HEK293 (cell line): ENCODE measurements around the gene L3MBTL1.

Experiments
- CTCF ChIA-PET: fragments of 350-600 bp; formaldehyde crosslinking; extraction: SDS; loops from one replicate; lab custom pipeline; 2021; ENCODE audit warnings: antibody characterized with exemption; lab: Yijun Ruan, JAX
- POLR2A ChIA-PET: fragments of 300-600 bp; formaldehyde crosslinking; extraction: SDS; loops from one replicate; lab custom pipeline; 2020; ENCODE audit warnings: antibody characterized with exemption, inconsistent platforms; lab: Yijun Ruan, JAX
- H3K27ac ChIP-seq: fragments of 200-500 bp; sonication (Bioruptor generic); 2 replicates; pipeline ENCODE4 v1.5.1; 2014; ENCODE audit warnings: low read depth, low read length, control low read depth, inconsistent platforms; ENCODE audit errors: extremely low read depth
- H3K36me3 ChIP-seq, 2 experiments: fragments of 200-500 bp in 1 of 2; sonication (Bioruptor generic) in 1 of 2; 1 replicate in 1 of 2; 2 replicates in 1 of 2; pipeline ENCODE4 v1.5.1; 2014 to 2017; ENCODE audit warnings: inconsistent platforms in 2 of 2, low read length in 2 of 2; ENCODE audit not compliant: control insufficient read depth in 2 of 2, insufficient read depth in 1 of 2
- H3K4me1 ChIP-seq: fragments of 200-500 bp; sonication (Bioruptor generic); 2 replicates; pipeline ENCODE4 v1.5.1; 2014; ENCODE audit warnings: mild to moderate bottlenecking, low read length, inconsistent platforms; ENCODE audit not compliant: control insufficient read depth, insufficient read depth
- H3K4me3 ChIP-seq: 2 replicates; pipeline ENCODE4 v1.5.1; 2011; ENCODE audit warnings: low read depth, mild to moderate bottlenecking, control low read depth, low read length, moderate library complexity
- H3K9me3 ChIP-seq: fragments of 200-500 bp; sonication (Bioruptor generic); 2 replicates; pipeline ENCODE4 v1.5.1; 2014; ENCODE audit warnings: low read depth, low read length, inconsistent platforms; ENCODE audit not compliant: control insufficient read depth, insufficient read depth
- GFI1B ChIP-seq: fragments of 450-650 bp; formaldehyde crosslinking; IDR thresholded peaks from 2 replicates; pipeline ENCODE4 v1.5.1; 2016; ENCODE audit warnings: missing biosample characterization, missing genetic modification characterization
- HOXC10 ChIP-seq: sonication (generic); formaldehyde crosslinking; IDR thresholded peaks from 2 replicates; pipeline ENCODE4 v1.8.1; 2023; ENCODE audit warnings: mild to moderate bottlenecking, missing genetic modification reagents
- IKZF3 ChIP-seq: fragments of 450-650 bp; IDR thresholded peaks from 2 replicates; pipeline ENCODE4 v1.5.0; 2018; ENCODE audit warnings: missing biosample characterization, mild to moderate bottlenecking, missing genetic modification characterization, moderate library complexity
- KLF9 ChIP-seq: fragments of 450-650 bp; formaldehyde crosslinking; IDR thresholded peaks from 2 replicates; pipeline ENCODE4 v1.5.1; 2016; ENCODE audit warnings: missing biosample characterization, missing genetic modification characterization, low read depth
- SCRT1 ChIP-seq: fragments of 450-650 bp; formaldehyde crosslinking; IDR thresholded peaks from 2 replicates; pipeline ENCODE4 v1.5.1; 2016; ENCODE audit warnings: missing biosample characterization, missing genetic modification characterization, borderline replicate concordance
- SETDB1 ChIP-seq: IDR thresholded peaks from one replicate; pipeline ENCODE4 v1.6.1; 2017; ENCODE audit warnings: mild to moderate bottlenecking, low read length, moderate library complexity, mixed read lengths; ENCODE audit not compliant: insufficient read length
- TRIM28 ChIP-seq: IDR thresholded peaks from 2 replicates; pipeline ENCODE4 v1.6.1; 2011; ENCODE audit warnings: low read length, control low read depth, borderline replicate concordance
- ZFHX2 ChIP-seq: fragments of 450-650 bp; formaldehyde crosslinking; conservative IDR thresholded peaks from 2 replicates; pipeline ENCODE4 v1.5.1; 2016; ENCODE audit warnings: missing biosample characterization, missing genetic modification characterization
- ZNF10 ChIP-seq: fragments of 450-650 bp; formaldehyde crosslinking; IDR thresholded peaks from 2 replicates; pipeline ENCODE4 v1.5.1; 2017; ENCODE audit warnings: missing biosample characterization, missing genetic modification characterization
- ZNF169 ChIP-seq: fragments of 450-650 bp; formaldehyde crosslinking; IDR thresholded peaks from 2 replicates; pipeline ENCODE4 v1.5.1; 2016; ENCODE audit warnings: missing biosample characterization, missing genetic modification characterization
- ZNF175 ChIP-seq: fragments of 450-650 bp; formaldehyde crosslinking; IDR thresholded peaks from 2 replicates; pipeline ENCODE4 v1.5.1; 2016; ENCODE audit warnings: missing biosample characterization, missing genetic modification characterization
- ZNF184 ChIP-seq: fragments of 450-650 bp; IDR thresholded peaks from 2 replicates; pipeline ENCODE4 v1.5.1; 2018; ENCODE audit warnings: missing biosample characterization, mild to moderate bottlenecking, missing genetic modification characterization
- ZNF302 ChIP-seq: fragments of 450-650 bp; formaldehyde crosslinking; IDR thresholded peaks from 2 replicates; pipeline ENCODE4 v1.5.1; 2016; ENCODE audit warnings: missing biosample characterization, missing genetic modification characterization, low read depth
- ZNF341 ChIP-seq: fragments of 450-650 bp; formaldehyde crosslinking; IDR thresholded peaks from 2 replicates; pipeline ENCODE4; 2016; ENCODE audit warnings: low read depth, missing biosample characterization, missing genetic modification characterization
- ZNF37A ChIP-seq: fragments of 450-650 bp; IDR thresholded peaks from 2 replicates; pipeline ENCODE4 v1.5.1; 2018; ENCODE audit warnings: missing biosample characterization, missing genetic modification characterization
- ZNF426 ChIP-seq: fragments of 450-650 bp; formaldehyde crosslinking; IDR thresholded peaks from 2 replicates; pipeline ENCODE4 v1.5.1; 2017; ENCODE audit warnings: missing biosample characterization, missing genetic modification characterization, mild to moderate bottlenecking, inconsistent platforms, moderate library complexity
- ZNF48 ChIP-seq: fragments of 450-650 bp; formaldehyde crosslinking; IDR thresholded peaks from 2 replicates; pipeline ENCODE4 v1.5.1; 2016; ENCODE audit warnings: missing biosample characterization, missing genetic modification characterization
- ZNF571 ChIP-seq: fragments of 450-650 bp; formaldehyde crosslinking; IDR thresholded peaks from 2 replicates; pipeline ENCODE4 v1.5.0; 2017; ENCODE audit warnings: missing biosample characterization, missing genetic modification characterization
- ZNF596 ChIP-seq: fragments of 450-650 bp; IDR thresholded peaks from 2 replicates; pipeline ENCODE4 v1.5.0; 2018; ENCODE audit warnings: missing biosample characterization, mild to moderate bottlenecking, missing genetic modification characterization, moderate library complexity
- ZNF785 ChIP-seq: fragments of 450-650 bp; formaldehyde crosslinking; IDR thresholded peaks from 2 replicates; pipeline ENCODE4 v1.5.1; 2016; ENCODE audit warnings: missing biosample characterization, missing genetic modification characterization
- ZNF791 ChIP-seq: fragments of 450-650 bp; formaldehyde crosslinking; IDR thresholded peaks from 2 replicates; pipeline ENCODE4 v1.5.1; 2016; ENCODE audit warnings: missing biosample characterization, missing genetic modification characterization
- ZNF843 ChIP-seq: fragments of 450-650 bp; formaldehyde crosslinking; IDR thresholded peaks from 2 replicates; pipeline ENCODE4 v1.5.1; 2016; ENCODE audit warnings: missing biosample characterization, missing genetic modification characterization
- TF ChIP-seq, protein P1 (sequence below): fragments of 450-650 bp; formaldehyde crosslinking; optimal IDR thresholded peaks from 2 replicates; pipeline ENCODE3; 2016; ENCODE audit warnings: missing biosample characterization, mild to moderate bottlenecking, missing genetic modification characterization
- TF ChIP-seq, protein P2 (sequence below): fragments of 450-650 bp; IDR thresholded peaks from 2 replicates; pipeline ENCODE4 v1.5.1; 2018; ENCODE audit warnings: missing biosample characterization, mild to moderate bottlenecking, missing genetic modification characterization
- TF ChIP-seq, protein P3 (sequence below): fragments of 450-650 bp; formaldehyde crosslinking; IDR thresholded peaks from 2 replicates; pipeline ENCODE4 v1.5.1; 2016; ENCODE audit warnings: missing biosample characterization, missing genetic modification characterization
- TF ChIP-seq, protein P4 (sequence below): fragments of 450-650 bp; formaldehyde crosslinking; IDR thresholded peaks from 2 replicates; pipeline ENCODE4 v1.5.1; 2016; ENCODE audit warnings: missing biosample characterization, missing genetic modification characterization, low read depth
- TF ChIP-seq, protein P5 (sequence below): fragments of 450-650 bp; formaldehyde crosslinking; IDR thresholded peaks from 2 replicates; pipeline ENCODE4 v1.5.1; 2016; ENCODE audit warnings: missing biosample characterization, missing genetic modification characterization

The L3MBTL1 gene

DNA sequence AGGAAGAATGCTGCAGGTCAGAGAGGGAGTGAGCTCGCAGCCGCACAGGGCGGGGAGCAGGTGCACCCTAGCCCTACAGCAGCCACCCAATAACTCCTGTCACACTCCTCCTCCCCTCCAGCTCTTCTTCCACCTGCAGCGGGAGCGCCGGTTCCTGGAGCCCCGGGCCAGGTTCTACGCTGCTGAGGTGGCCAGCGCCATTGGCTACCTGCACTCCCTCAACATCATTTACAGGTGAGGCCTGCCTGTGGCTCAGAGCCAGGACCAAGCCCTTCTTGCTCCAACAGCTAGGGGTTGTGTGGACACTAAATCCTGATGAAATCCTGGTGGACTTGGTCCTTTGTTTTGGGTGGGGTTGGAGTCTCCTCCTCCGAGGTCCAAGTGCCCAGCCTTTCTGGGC lies 63.0 kb downstream of the L3MBTL1 start:
- H3K9me3 ChIP-seq = no peaks in the 10 kb centered on the region
- H3K27ac ChIP-seq = no peak overlapping the region
- H3K4me1 ChIP-seq = no peaks in the 10 kb centered on the region
- POLR2A ChIA-PET = interaction anchor here (0.9 kb wide), 1 partner anchor 20 kb away, joined by 3 read pairs; the partner anchor contains the start of gene IFT52
- TF ChIP-seq ZNF169 (tag by site-specific recombination) (no peak), ZNF341 (tag by site-specific recombination) (no peak), ZNF843 (tag by site-specific recombination) (no peak), SETDB1 (no peak), ZNF785 (tag by site-specific recombination) (no peak), ZNF596 (no peak), ZNF302 (tag by site-specific recombination) (no peak), ZNF426 (no peak), KLF9 (tag by site-specific recombination) (no peak), IKZF3 (tag by site-specific recombination) (no peak), TRIM28 (no peak), ZFHX2 (tag by site-specific recombination) (no peak), ZNF571 (no peak)
- TF ChIP-seq, protein P1, sequence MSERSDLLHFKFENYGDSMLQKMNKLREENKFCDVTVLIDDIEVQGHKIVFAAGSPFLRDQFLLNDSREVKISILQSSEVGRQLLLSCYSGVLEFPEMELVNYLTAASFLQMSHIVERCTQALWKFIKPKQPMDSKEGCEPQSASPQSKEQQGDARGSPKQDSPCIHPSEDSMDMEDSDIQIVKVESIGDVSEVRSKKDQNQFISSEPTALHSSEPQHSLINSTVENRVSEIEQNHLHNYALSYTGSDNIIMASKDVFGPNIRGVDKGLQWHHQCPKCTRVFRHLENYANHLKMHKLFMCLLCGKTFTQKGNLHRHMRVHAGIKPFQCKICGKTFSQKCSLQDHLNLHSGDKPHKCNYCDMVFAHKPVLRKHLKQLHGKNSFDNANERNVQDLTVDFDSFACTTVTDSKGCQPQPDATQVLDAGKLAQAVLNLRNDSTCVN (tag by site-specific recombination) = no peak
- TF ChIP-seq, all 188 proteins: peak for 0
- Histone ChIP-seq H3K4me3 (no peak overlapping the region), H3K36me3 (no peaks in the 10 kb centered on the region)
- CTCF ChIA-PET = interaction anchor here (0.8 to 0.9 kb wide), 2 partner anchors 32 to 513 kb away, joined by 3 to 5 read pairs; no protein-coding TSS in a partner anchor

DNA sequence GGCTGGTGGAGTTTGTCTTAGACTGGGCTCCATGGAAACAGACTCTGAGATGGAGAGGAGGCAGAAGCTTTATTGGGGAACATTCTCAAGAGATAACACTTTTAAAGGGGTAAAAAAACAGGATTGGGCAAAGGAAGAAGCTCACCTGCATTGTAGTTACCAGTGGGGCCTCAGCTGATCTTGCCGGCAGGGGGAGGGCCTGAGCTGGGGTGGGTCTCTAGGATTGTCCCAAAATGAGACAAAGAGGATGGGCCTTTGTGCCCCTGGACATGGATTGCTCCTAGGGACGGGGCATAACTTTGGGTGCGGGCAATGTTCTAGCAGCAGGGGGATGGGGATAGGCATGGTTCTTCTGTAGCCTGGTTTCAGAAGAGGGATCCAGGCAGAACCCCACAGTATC lies 63.8 kb downstream of the L3MBTL1 start:
- TF ChIP-seq SCRT1 (tag by site-specific recombination) (no peak), ZNF37A (tag by site-specific recombination) (no peak)
- Histone ChIP-seq H3K36me3 (no peaks in the 10 kb centered on the region), H3K4me3 (no peak overlapping the region), H3K9me3 (no peaks in the 10 kb centered on the region), H3K27ac (no peak overlapping the region), H3K4me1 (no peaks in the 10 kb centered on the region)
- CTCF ChIA-PET = no interaction called here
- POLR2A ChIA-PET = no interaction called here

DNA sequence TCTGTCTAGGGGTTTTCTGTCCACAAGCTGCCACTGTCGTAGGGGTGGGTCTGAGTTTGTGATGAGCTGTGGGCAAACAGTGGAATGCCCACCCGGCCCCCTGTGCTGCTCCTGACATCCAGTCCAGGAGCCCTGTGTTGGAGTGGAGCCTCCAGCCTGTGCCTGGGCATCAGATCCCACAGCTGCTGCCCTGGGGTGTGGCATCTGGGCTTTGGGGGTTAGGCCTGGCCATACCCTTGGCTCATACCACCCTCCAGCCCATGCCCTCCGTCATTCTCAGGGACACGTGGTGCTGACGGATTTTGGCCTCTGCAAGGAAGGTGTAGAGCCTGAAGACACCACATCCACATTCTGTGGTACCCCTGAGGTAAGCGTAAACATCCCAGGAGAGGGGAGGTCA lies 64.3 kb downstream of the L3MBTL1 start:
- Histone ChIP-seq H3K4me3 (no peak overlapping the region), H3K36me3 (no peaks in the 10 kb centered on the region), H3K4me1 (no peaks in the 10 kb centered on the region), H3K9me3 (no peaks in the 10 kb centered on the region), H3K27ac (no peak overlapping the region)
- ChIA-PET POLR2A (no interaction called here), CTCF (no interaction called here)
- TF ChIP-seq, protein P2, sequence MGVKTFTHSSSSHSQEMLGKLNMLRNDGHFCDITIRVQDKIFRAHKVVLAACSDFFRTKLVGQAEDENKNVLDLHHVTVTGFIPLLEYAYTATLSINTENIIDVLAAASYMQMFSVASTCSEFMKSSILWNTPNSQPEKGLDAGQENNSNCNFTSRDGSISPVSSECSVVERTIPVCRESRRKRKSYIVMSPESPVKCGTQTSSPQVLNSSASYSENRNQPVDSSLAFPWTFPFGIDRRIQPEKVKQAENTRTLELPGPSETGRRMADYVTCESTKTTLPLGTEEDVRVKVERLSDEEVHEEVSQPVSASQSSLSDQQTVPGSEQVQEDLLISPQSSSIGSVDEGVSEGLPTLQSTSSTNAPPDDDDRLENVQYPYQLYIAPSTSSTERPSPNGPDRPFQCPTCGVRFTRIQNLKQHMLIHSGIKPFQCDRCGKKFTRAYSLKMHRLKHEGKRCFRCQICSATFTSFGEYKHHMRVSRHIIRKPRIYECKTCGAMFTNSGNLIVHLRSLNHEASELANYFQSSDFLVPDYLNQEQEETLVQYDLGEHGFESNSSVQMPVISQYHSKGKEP = no peak
- no peak for TF ChIP-seq ZNF791
- TF ChIP-seq ZNF48 (tag by site-specific recombination) = no peak
- TF ChIP-seq GFI1B (tag by site-specific recombination) = no peak
- TF ChIP-seq, protein P3, sequence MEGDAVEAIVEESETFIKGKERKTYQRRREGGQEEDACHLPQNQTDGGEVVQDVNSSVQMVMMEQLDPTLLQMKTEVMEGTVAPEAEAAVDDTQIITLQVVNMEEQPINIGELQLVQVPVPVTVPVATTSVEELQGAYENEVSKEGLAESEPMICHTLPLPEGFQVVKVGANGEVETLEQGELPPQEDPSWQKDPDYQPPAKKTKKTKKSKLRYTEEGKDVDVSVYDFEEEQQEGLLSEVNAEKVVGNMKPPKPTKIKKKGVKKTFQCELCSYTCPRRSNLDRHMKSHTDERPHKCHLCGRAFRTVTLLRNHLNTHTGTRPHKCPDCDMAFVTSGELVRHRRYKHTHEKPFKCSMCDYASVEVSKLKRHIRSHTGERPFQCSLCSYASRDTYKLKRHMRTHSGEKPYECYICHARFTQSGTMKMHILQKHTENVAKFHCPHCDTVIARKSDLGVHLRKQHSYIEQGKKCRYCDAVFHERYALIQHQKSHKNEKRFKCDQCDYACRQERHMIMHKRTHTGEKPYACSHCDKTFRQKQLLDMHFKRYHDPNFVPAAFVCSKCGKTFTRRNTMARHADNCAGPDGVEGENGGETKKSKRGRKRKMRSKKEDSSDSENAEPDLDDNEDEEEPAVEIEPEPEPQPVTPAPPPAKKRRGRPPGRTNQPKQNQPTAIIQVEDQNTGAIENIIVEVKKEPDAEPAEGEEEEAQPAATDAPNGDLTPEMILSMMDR (tag by site-specific recombination) = no peak
- no peak for TF ChIP-seq HOXC10 (CRISPR knock-in tag)
- TF ChIP-seq ZNF10 (tag by site-specific recombination) = no peak
- TF ChIP-seq, protein P4, sequence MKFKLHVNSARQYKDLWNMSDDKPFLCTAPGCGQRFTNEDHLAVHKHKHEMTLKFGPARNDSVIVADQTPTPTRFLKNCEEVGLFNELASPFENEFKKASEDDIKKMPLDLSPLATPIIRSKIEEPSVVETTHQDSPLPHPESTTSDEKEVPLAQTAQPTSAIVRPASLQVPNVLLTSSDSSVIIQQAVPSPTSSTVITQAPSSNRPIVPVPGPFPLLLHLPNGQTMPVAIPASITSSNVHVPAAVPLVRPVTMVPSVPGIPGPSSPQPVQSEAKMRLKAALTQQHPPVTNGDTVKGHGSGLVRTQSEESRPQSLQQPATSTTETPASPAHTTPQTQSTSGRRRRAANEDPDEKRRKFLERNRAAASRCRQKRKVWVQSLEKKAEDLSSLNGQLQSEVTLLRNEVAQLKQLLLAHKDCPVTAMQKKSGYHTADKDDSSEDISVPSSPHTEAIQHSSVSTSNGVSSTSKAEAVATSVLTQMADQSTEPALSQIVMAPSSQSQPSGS = no peak
- TF ChIP-seq, protein P5, sequence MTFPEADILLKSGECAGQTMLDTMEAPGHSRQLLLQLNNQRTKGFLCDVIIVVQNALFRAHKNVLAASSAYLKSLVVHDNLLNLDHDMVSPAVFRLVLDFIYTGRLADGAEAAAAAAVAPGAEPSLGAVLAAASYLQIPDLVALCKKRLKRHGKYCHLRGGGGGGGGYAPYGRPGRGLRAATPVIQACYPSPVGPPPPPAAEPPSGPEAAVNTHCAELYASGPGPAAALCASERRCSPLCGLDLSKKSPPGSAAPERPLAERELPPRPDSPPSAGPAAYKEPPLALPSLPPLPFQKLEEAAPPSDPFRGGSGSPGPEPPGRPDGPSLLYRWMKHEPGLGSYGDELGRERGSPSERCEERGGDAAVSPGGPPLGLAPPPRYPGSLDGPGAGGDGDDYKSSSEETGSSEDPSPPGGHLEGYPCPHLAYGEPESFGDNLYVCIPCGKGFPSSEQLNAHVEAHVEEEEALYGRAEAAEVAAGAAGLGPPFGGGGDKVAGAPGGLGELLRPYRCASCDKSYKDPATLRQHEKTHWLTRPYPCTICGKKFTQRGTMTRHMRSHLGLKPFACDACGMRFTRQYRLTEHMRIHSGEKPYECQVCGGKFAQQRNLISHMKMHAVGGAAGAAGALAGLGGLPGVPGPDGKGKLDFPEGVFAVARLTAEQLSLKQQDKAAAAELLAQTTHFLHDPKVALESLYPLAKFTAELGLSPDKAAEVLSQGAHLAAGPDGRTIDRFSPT (tag by site-specific recombination) = no peak
- no peak for TF ChIP-seq ZNF184 (tag by site-specific recombination)
- TF ChIP-seq ZNF175 (tag by site-specific recombination) = no peak
